Motor neuron (in vitro differentiated cells): ENCODE measurements around the gene SIRPB2. TPM values are rescaled to one million over a fixed set of nuclear protein-coding genes. Genes with fewer than 3 reads are reported as not detected.
"Not testable (repeated sequence)": the region's sequence is repeated elsewhere in the genome, so short reads cannot be mapped to it uniquely, and the experiment has no call there.

ENCODE experiments used
- ATAC-seq, 8 experiments: fragments of 200-7000 bp; cut with Tn5 transposase; replicated peaks in 6 of 8; 2 replicates each; pipeline ENCODE4 v1.8.0; 2021; ENCODE audit warnings: mild to moderate bottlenecking in 8 of 8, moderate library complexity in 8 of 8
- H3K27ac ChIP-seq, 2 donors: fragments of 250-450 bp; sonication (Bioruptor Pico); 2 replicates each; pipeline ENCODE4 v1.9.0; 2021; ENCODE audit warnings: antibody characterized with exemption in 2 of 2, mild to moderate bottlenecking in 2 of 2, moderate library complexity in 1 of 2
- H3K4me1 ChIP-seq, 2 donors: fragments of 250-450 bp; sonication (Bioruptor Pico); replicated peaks in 1 of 2; 2 replicates each; pipeline ENCODE4 v1.6.1; 2021; ENCODE audit warnings: antibody characterized with exemption in 2 of 2, mild to moderate bottlenecking in 2 of 2, moderate library complexity in 1 of 2
- H3K4me3 ChIP-seq, 5 donors: fragments of 250-450 bp; sonication (Bioruptor Pico); 2 replicates each; pipeline ENCODE4 v1.9.0; 2021; ENCODE audit warnings: antibody characterized with exemption in 5 of 5, mild to moderate bottlenecking in 5 of 5, moderate library complexity in 4 of 5
- WGBS, 10 experiments: fragments of 450-650 bp; shearing (Covaris generic); methylation state at CpG; one replicate each; pipeline ENCODE4 v1.0.0; 2022; 5-methylcytosine and 5-hydroxymethylcytosine counted together
- in situ Hi-C, 9 experiments: fragments of 400-800 bp; cut with MboI; loops; one replicate each; pipeline ENCODE4 v1.15.0; 2021; ENCODE audit warnings: low sequenced_read_pairs in 9 of 9, low pct_unique_long_range_greater_than_20kb in 2 of 9; ENCODE audit not compliant: unreplicated experiment in 9 of 9
- total RNA-seq, 8 experiments: library from RNA; unstranded; fragments of 300-600 nt; gene quantifications; 2 replicates each; pipeline versions ENCODE4 v1.2.3 to v1.2.4, GENCODE V29; 2022

SIRPB2 gene
- total RNA-seq, 8 experiments from 2014 or later, result 0.08 to 0.85 (median 0.21) TPM; not detected in 2

DNA sequence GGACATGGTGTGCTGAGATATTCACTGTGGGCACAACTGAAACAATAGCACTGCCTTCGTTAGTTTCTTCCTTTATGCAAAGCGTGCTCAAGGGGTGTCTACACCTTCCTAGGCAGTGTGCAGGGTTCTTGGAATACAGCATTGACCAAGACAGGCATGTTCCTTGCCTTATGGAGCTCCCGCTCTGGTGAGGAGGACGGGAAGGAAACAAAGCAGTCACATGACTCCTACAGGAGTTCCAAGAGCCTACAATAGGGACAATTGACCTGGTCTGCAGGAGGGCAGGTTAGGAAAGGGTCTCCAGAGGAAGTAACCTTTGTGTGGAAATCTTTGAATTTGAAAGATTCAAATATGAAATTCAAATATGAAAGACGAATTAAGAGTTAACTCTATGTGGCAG is 25.8 kb upstream of the SIRPB2 start:
- ATAC-seq, result no peak
- in situ Hi-C loops, result loop anchor here in 1 of 9 experiments (25.0 kb wide), 1 partner anchor 245 kb away; no protein-coding TSS in a partner anchor
- Histone ChIP-seq H3K4me1 (no peaks in the 10 kb centered on the region), H3K4me3 (no peak overlapping the region), H3K27ac (no peak overlapping the region)
- WGBS, 10 experiments, result 13 to 90% (median 49%) methylated on average over 1 to 4 of the region's 5 CpGs; no CpG with 5 or more reads in 1 of the 10 experiments

DNA sequence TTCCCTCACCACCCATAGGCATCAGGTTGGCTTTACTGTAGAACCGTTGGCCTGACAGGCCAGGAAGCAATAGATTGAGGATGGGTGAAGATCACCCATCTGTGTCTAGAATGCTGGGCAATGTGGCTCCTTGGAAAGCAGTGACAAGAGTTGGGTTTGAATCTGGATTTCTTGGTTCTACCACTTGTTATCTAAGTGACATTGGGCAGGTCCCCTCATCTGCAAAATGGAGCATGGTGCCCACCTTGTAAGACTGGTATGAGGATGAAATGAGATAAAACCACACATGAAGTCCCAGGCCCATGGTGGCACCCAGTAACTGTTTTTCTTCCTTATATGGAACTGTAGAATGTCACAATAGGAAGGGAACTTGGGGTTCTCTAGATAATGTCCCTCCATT is 22.6 kb upstream of the SIRPB2 start:
- Histone ChIP-seq H3K27ac (no peak overlapping the region), H3K4me3 (no peak overlapping the region), H3K4me1 (no peaks in the 10 kb centered on the region)
- in situ Hi-C loops, result loop anchor here in 1 of 9 experiments (25.0 kb wide), 1 partner anchor 248 kb away; no protein-coding TSS in a partner anchor
- no peak for ATAC-seq
- WGBS, 10 experiments, result 0 to 14% methylated on average over 1 of the region's 1 CpG; no CpG with 5 or more reads in 8 of the 10 experiments

DNA sequence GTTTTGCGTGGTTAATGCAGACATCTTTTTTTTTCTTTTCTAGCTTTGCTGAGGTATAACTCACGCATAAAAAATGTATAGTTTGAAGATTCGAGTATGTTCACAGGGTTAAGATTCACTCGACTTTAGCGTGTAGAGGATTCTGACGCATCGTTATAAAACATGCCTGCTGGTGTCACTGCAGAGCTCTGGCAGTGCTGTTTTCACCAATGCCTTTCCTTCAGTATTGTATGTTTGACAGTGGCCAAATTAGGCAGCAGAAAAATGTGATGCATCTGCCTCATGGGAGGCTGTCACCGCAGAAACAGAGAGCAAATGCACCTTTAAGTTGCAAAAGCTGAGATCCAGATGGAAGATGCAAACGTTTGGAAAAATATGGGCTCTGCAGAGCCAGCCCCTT is 18.0 kb upstream of the SIRPB2 start:
- no peaks in the 10 kb centered on the region for H3K4me1 ChIP-seq
- in situ Hi-C loops, result loop anchor here in 1 of 9 experiments (25.0 kb wide), 1 partner anchor 253 kb away; no protein-coding TSS in a partner anchor
- ATAC-seq, result peak in 3 of 8 experiments; percentile 19 to 77 (median 43)
- H3K4me3 ChIP-seq, result no peak overlapping the region
- 0 to 62% (median 13%) methylated on average over 2 to 9 of the region's 9 CpGs for WGBS, 10 experiments
- H3K27ac ChIP-seq, result no peak overlapping the region

DNA sequence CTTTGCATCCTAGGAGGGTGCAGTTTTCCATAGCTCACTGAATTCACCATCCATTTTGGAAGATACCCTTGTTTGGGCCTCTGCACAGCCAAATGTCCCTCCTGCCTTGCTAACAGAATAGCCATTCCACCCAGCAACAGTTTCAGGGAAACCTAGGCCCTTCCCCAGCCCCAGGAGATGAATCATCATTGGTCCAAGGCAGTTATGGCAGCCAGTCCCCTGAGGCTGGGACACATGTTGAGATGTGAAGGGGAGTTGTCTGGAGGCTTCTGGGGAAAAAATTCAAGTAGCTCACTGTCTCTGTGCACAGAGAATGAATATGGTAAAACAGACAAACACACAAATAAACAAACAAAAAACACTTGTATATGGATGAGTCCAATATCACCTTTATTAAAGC is 17.4 kb upstream of the SIRPB2 start:
- in situ Hi-C loops, result loop anchor here in 1 of 9 experiments (25.0 kb wide), 1 partner anchor 254 kb away; no protein-coding TSS in a partner anchor

DNA sequence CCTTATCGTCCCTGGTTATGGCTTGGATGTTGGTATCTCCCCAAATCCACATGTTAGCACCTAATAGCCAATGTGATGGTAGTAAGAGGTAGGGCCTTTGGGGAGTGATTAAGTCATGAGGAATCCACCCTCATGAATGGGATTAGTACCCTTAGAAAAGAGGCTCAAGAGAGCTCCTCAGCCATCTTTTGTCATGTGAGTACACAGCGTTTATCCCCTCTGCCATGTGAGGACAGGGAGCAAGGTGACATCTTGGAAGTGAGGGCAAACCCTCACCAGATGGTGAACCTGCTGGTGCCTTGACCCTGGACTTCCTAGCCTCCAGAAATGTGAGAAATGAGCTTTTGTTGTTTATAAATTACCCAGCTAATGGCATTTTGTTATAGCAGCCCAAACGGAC is 16.1 kb upstream of the SIRPB2 start:
- ATAC-seq, result no peak
- Histone ChIP-seq H3K4me3 (no peak overlapping the region), H3K4me1 (no peaks in the 10 kb centered on the region), H3K27ac (no peak overlapping the region)
- 4 to 75% (median 31%) methylated on average over 1 to 3 of the region's 3 CpGs; no CpG with 5 or more reads in 3 of the 10 experiments for WGBS, 10 experiments
- in situ Hi-C loops, result loop anchor here in 1 of 9 experiments (25.0 kb wide), 1 partner anchor 255 kb away; no protein-coding TSS in a partner anchor

More for the DNA sequence above, 17.4 kb upstream of the SIRPB2 start:
- Histone ChIP-seq H3K4me1 (no peaks in the 10 kb centered on the region), H3K27ac (no peak overlapping the region), H3K4me3 (no peak overlapping the region)
- ATAC-seq, result peak in 2 of 8 experiments; percentile 66 to 67

DNA sequence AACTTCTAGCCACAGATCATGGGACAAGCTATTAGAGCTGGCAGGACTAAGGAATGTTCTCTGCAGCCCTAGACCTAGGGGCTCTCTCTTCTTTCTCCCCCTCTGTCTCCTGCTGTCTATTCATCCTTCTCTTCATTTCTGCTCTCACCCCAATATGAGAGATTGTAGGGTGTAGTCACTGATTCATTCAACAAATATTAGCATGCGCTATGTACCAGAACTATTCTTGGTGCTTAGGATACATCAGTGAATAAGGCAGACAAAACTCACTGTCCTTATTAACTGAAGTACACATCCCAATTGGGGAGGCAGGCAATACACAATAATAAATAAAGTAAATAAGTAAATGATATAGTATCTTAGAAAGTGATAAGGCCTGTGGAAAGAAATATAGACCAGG is 14.7 kb upstream of the SIRPB2 start:
- Histone ChIP-seq H3K4me3 (no peak overlapping the region), H3K4me1 (no peaks in the 10 kb centered on the region), H3K27ac (no peak overlapping the region)
- WGBS, 10 experiments, result 17 to 100% (median 47%) methylated on average over 1 of the region's 1 CpG; no CpG with 5 or more reads in 6 of the 10 experiments
- ATAC-seq, result peak in 2 of 8 experiments; percentile 32 to 41
- in situ Hi-C loops, result loop anchor here in 1 of 9 experiments (25.0 kb wide), 1 partner anchor 256 kb away; no protein-coding TSS in a partner anchor

DNA sequence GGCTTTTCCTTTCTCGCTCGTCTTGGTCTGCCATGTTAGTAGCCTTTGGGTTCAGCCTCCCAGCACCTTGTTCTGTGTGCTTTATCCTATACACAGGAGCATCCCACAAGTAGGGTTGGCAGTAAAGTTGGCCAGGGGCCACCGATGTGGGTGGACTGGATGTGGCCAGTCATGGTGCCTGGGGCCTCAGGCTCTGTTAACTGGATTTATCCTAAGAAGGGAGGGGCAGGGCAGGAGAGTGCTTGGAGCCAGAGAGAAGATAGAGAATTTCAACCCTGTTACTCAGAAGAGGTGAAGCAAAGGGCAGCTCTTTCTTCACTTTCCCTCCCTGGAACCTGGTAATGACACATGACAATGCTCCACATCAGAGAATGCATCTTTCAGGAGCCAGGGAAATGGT is 14.1 kb upstream of the SIRPB2 start:
- Histone ChIP-seq H3K4me1 (no peaks in the 10 kb centered on the region), H3K27ac (no peak overlapping the region), H3K4me3 (no peak overlapping the region)
- ATAC-seq, result peak in 2 of 8 experiments; percentile 58 to 60
- WGBS, 10 experiments, result 18 to 100% (median 70%) methylated on average over 1 to 3 of the region's 3 CpGs; no CpG with 5 or more reads in 3 of the 10 experiments
- in situ Hi-C loops, result loop anchor here in 1 of 9 experiments (25.0 kb wide), 1 partner anchor 257 kb away; no protein-coding TSS in a partner anchor

DNA sequence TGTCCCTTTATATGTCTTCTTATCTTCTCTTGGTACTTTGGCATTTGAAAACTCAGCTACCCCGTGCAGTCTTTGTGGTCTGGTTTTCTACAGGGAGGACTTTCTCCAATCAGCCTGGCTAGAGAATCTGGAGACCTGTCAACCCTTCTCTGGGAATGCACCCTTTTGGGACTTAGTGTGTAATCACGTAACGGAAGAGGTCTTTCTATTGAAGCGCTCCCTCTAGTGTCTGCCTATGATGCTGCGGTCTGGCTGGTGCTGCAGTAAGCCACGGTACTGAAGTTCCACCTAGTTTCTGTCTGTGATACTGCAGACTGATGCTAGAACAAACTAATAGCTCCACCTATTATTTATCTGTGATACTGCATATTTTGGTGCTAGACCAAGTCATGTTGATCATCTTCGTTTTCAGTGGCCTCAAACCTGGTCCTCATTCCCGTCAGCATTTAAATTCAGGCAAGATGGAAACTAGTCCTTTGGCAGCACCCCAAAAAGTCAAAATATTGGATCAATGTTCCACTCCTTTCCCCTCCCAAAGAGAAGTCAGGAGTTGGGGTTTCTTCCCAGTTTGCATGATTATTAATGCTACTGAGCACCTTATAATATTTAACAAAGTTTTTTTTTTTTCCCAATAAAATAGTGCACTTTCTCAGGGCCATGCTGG is 12.5 kb upstream of the SIRPB2 start:
- Histone ChIP-seq H3K4me3 (no peak overlapping the region), H3K4me1 (no peaks in the 10 kb centered on the region), H3K27ac (no peak overlapping the region)
- peak; percentile 72 to 100 (median 82) for ATAC-seq
- 0 to 45% (median 4%) methylated on average over 1 to 8 of the region's 8 CpGs for WGBS, 10 experiments
- in situ Hi-C loops, result loop anchor here in 1 of 9 experiments (25.0 kb wide), 1 partner anchor 259 kb away; no protein-coding TSS in a partner anchor

DNA sequence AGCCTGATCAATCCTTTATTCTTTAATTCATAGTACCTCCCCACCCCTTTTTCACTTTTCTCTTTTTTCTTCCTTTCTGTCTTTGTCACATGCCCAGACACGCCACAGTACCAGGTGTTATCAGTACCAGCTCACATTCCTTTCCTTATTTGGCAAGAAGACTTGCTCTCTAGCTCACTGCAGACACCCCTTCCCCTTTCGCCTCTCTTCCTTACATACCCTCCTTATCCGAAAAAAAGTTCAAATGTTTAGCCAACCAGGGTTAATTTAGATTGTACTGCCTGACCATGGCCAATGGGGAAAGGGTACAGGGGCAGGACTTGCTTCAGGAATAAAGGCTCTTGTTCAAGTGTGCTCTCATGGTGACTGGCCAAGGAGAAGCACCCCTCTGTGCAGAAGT is 9.3 kb upstream of the SIRPB2 start:
- Histone ChIP-seq H3K4me1 (no peaks in the 10 kb centered on the region), H3K27ac (no peak overlapping the region), H3K4me3 (no peak overlapping the region)
- in situ Hi-C loops, result loop anchor here in 1 of 9 experiments (25.0 kb wide), 1 partner anchor 262 kb away; no protein-coding TSS in a partner anchor
- no peak for ATAC-seq
- 21 to 100% (median 59%) methylated on average over 1 to 3 of the region's 3 CpGs for WGBS, 10 experiments

DNA sequence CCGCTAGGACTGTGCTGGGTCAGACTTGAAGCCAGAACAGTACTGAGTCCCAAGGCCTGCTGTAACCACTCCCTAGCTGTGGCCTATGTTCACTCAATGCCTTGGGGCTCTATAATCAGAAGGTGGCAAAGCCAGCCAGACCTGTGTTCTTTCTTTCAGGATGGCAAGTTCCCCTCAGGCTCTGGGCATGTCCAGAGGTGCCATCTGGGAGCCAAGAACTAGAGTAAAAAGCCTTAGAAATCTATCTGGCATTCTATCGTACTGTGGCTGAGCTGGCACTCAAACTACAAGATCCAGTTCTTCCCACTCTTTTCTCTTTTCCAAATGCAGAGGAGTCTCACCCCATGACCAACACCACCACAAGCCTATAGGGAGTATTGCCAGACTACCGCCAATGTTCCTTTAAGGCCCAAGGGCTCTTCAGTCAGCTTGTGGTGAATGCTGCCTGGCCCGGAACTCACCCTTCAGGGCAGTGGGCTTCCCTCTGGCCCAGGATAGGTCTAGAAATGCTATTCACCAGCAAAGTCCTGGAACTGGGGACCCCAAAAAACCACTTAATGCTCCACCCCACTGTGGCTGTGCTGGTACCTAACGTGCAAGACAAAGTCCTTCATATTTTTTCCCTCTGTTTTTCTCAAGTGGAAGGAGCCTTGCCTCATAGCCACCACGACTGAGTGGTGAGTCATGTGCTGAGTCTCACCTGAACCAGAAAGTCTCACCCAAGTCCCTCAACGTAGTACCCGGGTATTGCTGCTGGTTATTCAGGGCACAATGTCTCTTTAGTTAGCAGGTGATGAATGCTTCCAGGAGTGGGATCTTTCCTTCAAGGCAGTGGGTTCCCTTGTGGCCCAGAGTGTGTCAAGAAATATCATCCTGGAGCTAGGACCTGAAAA is 8.6 kb upstream of the SIRPB2 start:
- in situ Hi-C loops, result loop anchor here in 1 of 9 experiments (25.0 kb wide), 1 partner anchor 263 kb away; no protein-coding TSS in a partner anchor
- no peak for ATAC-seq
- Histone ChIP-seq H3K4me3 (no peak overlapping the region), H3K27ac (no peak overlapping the region), H3K4me1 (no peaks in the 10 kb centered on the region)
- whole genome bisulfite sequencing, 10 experiments, result 35 to 100% (median 87%) methylated on average over 2 to 6 of the region's 8 CpGs; no CpG with 5 or more reads in 3 of the 10 experiments

DNA sequence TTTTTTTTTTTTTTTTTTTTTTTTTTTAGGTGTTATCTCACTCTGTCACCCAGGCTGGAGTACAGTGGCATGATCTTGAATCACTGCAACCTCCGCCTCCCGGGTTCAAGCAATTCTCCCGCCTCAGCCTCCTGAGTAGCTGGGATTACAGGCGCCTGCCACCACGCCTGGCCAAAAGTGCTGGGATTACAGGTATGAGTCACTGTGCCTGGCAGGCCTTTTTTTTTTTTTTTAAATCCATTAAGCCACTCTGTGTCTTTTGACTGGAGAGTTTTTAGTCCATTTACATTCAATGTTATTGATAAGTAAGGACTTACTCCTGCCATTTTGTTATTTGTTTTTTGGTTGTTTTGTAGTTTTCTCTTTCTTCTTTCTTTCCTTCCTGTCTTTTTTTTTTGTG is 6.2 kb upstream of the SIRPB2 start:
- H3K4me3 ChIP-seq, in situ Hi-C loops, H3K4me1 ChIP-seq, H3K27ac ChIP-seq: not testable (repeated sequence)
- peak in 1 of 8 experiments; percentile 28 for ATAC-seq
- 42 to 100% (median 86%) methylated on average over 2 to 5 of the region's 5 CpGs; no CpG with 5 or more reads in 2 of the 10 experiments for WGBS, 10 experiments

DNA sequence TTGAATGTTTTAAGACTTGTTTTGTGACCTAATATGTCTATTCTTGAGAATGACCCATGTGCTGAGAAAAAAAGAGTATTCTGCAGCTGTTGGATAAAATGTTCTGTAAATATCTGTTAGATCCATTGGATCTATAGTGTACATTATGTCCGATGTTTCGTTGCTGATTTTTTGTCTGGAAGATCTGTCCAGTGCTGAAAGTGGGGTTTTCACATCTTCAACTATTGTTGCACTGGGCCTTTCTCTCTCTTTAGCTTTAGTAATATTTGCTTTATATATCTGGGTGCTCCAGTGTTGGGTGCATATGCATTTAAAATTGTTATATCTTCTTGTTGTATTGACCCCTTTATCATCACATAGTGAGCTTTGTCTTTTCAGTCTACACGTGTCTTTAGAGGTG is 5.7 kb upstream of the SIRPB2 start:
- H3K4me1 ChIP-seq, result no peaks in the 10 kb centered on the region
- WGBS, 10 experiments, result 11 to 100% (median 78%) methylated on average over 1 to 3 of the region's 3 CpGs
- H3K27ac ChIP-seq, result no peak overlapping the region
- in situ Hi-C loops, result no loop called here
- no peak overlapping the region for H3K4me3 ChIP-seq
- no peak for ATAC-seq

DNA sequence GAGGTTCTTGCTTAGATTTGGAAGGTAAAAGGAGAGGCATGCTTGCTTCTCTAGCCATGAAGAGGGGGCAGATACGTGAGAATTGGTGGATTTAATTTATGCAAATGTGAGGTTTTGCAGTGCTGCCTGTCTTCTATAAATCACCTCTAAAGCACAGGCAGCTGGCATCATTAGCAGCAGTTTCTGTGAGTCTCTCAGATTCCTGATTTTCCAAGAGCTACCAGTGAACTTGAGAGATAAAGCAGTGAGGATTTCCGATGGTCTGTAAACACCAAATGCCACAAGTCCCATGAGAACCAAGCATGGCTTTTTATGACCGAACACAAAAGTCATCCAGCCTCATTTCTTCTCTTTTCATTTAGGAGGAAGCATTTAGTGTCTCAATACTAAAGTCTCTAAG is 3.2 kb upstream of the SIRPB2 start:
- WGBS, 10 experiments, result 0 to 86% (median 44%) methylated on average over 1 to 3 of the region's 3 CpGs
- no peak for ATAC-seq
- in situ Hi-C loops, result no loop called here
- H3K27ac ChIP-seq, result no peak overlapping the region
- H3K4me3 ChIP-seq, result no peak overlapping the region
- no peaks in the 10 kb centered on the region for H3K4me1 ChIP-seq
